NOMO-1 (cell line): Measurements from ENCODE around the gene CEP128.

Experiments used
- DNase-seq, 2 experiments: peaks; one replicate each; lab custom pipeline; 2025; ENCODE audit not compliant: unreplicated experiment in 2 of 2; lab: John Stamatoyannopoulos, UW

Gene CEP128

DNA sequence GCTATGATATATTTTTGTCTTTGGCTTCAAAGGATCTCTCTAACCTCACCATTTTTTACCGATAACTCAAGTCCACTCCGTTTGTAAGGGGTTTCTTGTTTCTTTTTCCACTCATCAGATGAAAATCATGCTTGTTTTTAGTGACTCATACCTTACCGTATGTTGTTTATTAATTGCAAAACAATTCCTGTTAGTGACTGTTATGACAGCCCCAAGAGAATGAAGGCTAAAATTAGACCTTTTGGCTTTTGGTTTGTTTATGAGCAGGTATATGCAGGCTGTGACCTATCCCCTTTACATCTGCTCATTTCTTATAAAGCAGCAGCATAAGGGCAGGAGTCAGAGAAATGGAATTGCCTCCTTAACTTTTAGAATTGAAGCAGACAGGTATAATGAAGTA lies 319.8 kb downstream of the CEP128 start:
- no peak for DNase-seq

DNA sequence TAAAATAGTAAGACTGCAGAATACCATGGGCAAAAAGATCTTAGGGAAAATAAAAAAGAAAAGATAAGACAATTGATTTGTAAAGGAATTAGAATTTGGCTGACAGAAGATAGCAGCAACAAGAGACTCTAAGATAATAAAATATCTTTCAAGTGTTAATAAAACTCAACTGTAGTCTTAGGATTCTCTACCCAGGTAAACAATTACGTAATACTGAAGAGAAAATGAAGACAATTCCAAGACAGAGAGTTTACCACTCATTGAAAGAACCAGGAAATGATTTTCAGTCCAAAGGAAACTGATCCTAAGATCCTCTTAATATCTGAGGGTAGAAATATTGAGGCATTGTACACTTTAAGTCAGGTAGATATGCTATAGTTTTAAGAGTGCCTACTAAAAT lies 321.1 kb downstream of the CEP128 start:
- DNase-seq: no peak

DNA sequence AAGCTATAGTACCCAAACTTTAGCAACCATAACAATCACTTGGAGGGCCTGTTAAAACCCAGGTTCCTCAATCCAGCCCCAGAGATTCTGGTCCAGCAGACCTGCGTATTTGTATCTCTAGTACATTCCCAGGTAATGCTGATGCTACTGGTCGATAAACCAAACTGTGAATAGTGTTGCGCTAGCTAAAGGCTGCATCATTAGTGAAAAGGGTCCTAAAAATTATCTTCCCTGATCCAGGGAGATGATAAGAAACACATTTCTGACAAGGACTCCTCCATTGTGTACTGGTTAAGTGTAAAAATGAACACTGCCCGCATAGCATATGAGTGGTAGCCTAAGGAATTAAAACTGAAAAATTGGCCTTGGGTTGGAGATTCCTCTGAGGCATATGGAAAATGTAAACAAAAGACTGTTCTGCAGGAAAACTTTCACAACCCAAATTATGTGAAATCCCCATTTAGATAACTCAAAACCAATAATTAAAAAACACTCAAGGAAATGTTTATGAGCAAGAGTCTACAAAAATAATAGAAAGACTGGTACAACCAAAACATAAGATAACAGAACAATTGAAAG lies 322.7 kb downstream of the CEP128 start:
- no peak for DNase-seq

GRCh38 chr14:80615831-80616230 lies 325.7 kb downstream of the CEP128 start:
- DNase-seq: no peak

- no peak for DNase-seq
Observed at GRCh38 chr14:80609055-80609454, 332.5 kb downstream of the CEP128 start.

GRCh38 chr14:80608563-80608962 lies 333.0 kb downstream of the CEP128 start:
- no peak for DNase-seq

- no peak for DNase-seq
Observed at GRCh38 chr14:80607430-80608190, 333.9 kb downstream of the CEP128 start.

DNA sequence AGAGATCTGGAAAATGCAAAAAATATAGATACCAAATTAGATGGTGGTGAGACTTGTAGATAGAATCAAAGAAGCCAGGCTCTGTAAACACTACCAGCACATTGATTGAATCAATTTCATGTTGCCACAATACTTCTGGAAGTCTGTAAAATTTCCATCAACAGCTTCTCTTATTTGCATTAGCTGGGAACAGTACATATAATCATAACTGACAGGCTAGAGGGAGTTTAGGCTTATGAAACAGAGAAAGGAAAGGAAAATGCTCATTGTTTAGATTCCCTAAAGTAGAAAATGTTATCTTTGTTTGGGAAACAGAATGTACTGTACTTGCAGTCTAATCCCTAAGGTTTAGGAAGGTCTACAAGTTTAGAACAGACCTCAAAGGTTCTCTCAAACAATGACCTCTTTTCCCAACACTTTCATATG lies 335.2 kb downstream of the CEP128 start:
- no peak for DNase-seq

DNA sequence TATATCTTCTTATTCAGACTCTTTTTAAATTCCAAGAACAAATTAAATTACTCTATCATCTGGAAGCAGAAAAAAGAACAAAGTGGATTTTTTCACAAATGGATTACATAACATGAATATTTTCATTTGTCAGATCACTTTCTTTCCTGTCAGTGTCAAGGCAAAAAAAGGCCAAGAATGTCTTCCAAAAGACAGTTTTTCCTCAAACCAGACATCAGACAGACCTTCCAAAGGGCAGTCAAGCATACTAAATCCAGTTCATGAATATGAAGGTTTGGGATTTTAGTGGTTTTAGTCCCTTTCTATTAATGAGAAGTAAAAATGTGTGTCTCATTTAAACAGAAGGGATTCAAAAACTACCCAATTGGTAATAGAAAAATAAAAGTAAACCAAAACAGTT lies 336.0 kb downstream of the CEP128 start:
- DNase-seq: no peak

DNA sequence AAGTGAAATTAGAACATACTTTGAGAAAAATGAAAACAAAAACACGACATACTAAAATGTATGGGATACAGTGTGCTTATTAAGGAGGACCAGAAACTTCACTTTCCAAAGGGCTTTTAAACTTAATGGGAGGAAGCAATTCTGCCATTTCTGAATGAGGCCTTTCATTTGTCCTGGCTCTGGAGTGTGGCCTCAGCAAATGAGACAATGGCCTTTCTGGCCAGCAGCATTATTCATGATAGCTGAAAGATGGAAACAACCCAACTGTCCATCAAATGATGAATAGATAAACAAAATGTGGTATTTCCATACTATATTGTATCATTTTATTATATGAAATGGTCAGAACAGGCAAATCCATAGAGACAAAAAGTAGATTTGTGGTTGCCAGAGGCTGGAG lies 338.6 kb downstream of the CEP128 start:
- no peak for DNase-seq

GRCh38 chr14:80587096-80587724 lies 354.3 kb downstream of the CEP128 start:
- DNase-seq: no peak

DNA sequence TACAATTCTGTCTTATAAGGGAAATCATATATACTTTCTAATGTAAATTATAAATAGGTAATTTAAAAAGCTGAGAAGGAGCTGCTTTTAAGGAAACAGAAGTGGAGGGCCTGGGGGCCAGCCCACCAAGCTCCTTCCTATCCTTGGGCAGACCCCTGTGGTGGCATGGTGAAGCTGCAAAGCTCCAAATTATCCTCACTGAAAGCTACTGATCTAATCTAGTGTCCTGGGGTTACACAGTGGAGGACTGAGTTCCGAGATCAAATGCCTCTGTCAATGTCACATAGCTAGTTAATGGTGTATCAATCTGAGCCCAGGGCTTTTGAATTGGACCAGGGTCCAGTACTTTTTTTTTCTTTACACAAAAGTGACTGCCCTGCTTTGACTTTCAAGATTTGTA lies 355.4 kb downstream of the CEP128 start:
- DNase-seq: no peak

GRCh38 chr14:80585506-80585835 lies 356.1 kb downstream of the CEP128 start:
- no peak for DNase-seq

DNA sequence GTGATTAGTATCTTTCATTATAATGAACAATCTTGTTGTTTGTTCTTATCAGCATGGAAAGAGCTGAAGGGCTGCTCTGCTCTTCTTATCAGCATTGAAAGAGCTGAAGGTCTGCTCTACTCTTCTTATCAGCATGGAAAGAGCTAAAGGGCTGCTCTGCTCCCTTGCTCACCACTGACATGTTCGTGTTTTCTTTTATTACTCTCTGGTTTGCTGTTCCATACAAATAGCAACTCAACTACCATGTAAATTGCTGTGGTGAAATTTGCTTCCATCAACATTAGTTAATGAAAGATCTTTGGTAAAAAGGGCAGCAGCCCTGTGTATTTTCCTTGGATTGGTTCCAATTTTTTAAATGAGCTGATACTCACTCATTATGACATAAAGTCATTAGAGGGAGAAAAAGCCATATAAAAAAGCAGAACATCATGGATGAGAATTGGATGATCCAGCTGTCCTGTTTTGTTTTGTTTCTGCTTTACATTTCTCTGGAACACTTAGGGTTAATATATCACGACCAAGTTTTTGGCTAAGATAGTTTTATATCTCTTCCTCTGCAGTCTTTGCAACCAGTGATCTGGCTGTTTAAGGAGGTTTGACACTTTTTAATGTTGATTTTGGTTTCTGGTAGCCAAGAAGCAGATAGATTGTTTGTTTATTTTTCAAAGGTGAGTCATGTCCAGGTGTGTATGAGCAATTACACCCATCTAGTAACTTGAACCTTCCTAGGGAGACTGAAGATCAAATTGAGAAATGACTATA lies 356.6 kb downstream of the CEP128 start:
- no peak for DNase-seq

GRCh38 chr14:80577599-80577998 lies 363.9 kb downstream of the CEP128 start:
- no peak for DNase-seq

DNA sequence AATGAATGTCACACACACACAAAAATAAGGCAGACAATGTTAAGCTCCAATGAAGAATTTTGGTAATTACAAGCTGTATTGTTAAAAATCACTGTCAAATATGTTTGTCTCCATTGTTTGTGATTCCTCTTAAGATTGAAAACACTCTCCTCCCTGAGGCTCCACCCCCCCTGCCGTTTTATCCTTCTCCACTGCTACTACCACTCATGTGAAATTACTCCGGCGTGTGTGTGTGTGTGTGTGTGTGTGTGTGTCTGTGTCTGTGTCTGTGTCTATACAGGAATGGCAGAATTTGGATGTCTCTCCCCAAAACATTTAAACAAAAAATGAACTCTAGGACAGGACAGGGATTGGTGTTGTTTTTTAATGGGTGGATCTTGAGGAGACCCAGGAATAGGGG lies 365.1 kb downstream of the CEP128 start:
- no peak for DNase-seq

- no peak for DNase-seq
Observed at GRCh38 chr14:80575763-80576162, 365.8 kb downstream of the CEP128 start.

GRCh38 chr14:80572666-80573065 lies 368.9 kb downstream of the CEP128 start:
- no peak for DNase-seq

- DNase-seq: no peak
Observed at GRCh38 chr14:80570930-80571298, 370.6 kb downstream of the CEP128 start.

GRCh38 chr14:80567905-80568536 lies 373.5 kb downstream of the CEP128 start:
- DNase-seq: no peak

- no peak for DNase-seq
Observed at GRCh38 chr14:80565001-80565400, 376.5 kb downstream of the CEP128 start.
